Colonic mucosa (tissue), 4 donors: ENCODE results near the gene NUP188. TPM values are rescaled to one million over a fixed set of nuclear protein-coding genes. Genes with fewer than 3 reads are reported as not detected.

Source experiments
- DNase-seq: peaks from one replicate; pipeline ENCODE4 v3.0.0-alpha.2; 2020
- H3K27ac ChIP-seq: fragments of 200-600 bp; one replicate; pipeline ENCODE4 v1.8.0; 2021
- H3K27me3 ChIP-seq: fragments of 200-600 bp; one replicate; pipeline ENCODE4 v1.8.0; 2021
- H3K36me3 ChIP-seq: fragments of 200-600 bp; one replicate; pipeline ENCODE4 v1.8.0; 2021
- H3K4me1 ChIP-seq: fragments of 200-600 bp; one replicate; pipeline ENCODE4 v1.8.0; 2021; ENCODE audit warnings: mild to moderate bottlenecking
- H3K4me3 ChIP-seq: fragments of 200-600 bp; one replicate; pipeline ENCODE4 v1.8.0; 2021
- H3K9ac ChIP-seq, 2 donors: one replicate each; pipeline ENCODE4 v1.7.0; 2013; ENCODE audit warnings: control low read depth in 2 of 2, low read depth in 2 of 2, low read length in 2 of 2
- H3K9me3 ChIP-seq: fragments of 200-600 bp; one replicate; pipeline ENCODE4 v1.8.0; 2021
- intact Hi-C: fragments of 100-400 bp; cut with DNase I; formaldehyde crosslinking; loops from one replicate; pipeline ENCODE4 v1.14.1; 2022
- total RNA-seq, 2 donors: library from RNA; stranded (reverse); fragmentation: NEBNext Ultra II Directional in 1 of 2; extraction: Animal tissue kit (Norgen Biotek cat#: 25700) in 1 of 2; gene quantifications; one replicate each; pipeline ENCODE4 v1.2.1, GENCODE V29; 2021
- TF ChIP-seq, protein P1 (sequence below): fragments of 200-600 bp; IDR thresholded peaks from one replicate; pipeline ENCODE4 v1.8.0; 2022; ENCODE audit warnings: antibody characterized with exemption, mild to moderate bottlenecking
- donor health status: healthy.
- donor health status: DM: no; HTN: no; CAD: no.
- donor health status: DM: no; HTN: no; CAD: no.

The NUP188 gene
- total RNA-seq, 2 donors from 2014 or later = 26.8 to 43.9 TPM

DNA sequence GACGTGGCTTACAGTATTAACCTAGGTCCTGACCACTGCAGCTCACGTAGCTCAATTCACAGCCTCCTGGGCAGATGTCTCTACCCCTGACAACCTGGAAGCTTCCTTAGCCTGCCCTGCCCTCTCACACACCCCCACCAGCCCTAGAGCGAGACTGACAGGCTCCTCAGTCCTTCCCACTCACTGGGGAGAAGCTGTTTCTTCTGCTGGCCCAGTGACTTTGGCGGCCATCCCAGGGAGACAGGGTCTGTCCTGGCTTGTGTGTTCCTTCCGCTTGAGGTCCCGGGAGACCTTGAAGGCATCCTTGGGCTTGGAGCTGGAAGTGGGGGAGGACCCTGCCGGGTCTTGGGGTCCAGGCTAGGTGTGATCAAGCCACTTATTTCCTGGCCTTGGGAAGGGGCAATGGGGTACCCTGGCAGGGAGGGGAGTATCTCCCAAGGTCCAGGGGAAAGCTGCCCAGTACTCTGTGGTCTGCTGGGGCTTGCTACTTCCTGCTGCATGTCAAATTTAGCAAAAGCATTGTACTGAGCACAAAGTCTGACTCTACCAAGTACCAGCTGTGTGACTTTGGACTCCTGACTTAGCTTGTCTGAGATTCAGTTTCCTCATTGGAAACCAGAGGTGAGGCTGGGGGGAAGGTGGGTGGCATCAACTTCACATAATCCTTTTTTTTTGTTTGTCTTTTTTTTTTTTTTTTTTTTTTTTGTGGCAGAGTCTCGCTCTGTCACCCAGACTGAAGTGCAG is 90.8 kb downstream of the NUP188 start:
- H3K4me1 ChIP-seq = peaks cover 17% of the 10 kb centered on the region
- H3K27ac ChIP-seq = peak overlapping the region; percentile 3
- TF ChIP-seq, protein P1, sequence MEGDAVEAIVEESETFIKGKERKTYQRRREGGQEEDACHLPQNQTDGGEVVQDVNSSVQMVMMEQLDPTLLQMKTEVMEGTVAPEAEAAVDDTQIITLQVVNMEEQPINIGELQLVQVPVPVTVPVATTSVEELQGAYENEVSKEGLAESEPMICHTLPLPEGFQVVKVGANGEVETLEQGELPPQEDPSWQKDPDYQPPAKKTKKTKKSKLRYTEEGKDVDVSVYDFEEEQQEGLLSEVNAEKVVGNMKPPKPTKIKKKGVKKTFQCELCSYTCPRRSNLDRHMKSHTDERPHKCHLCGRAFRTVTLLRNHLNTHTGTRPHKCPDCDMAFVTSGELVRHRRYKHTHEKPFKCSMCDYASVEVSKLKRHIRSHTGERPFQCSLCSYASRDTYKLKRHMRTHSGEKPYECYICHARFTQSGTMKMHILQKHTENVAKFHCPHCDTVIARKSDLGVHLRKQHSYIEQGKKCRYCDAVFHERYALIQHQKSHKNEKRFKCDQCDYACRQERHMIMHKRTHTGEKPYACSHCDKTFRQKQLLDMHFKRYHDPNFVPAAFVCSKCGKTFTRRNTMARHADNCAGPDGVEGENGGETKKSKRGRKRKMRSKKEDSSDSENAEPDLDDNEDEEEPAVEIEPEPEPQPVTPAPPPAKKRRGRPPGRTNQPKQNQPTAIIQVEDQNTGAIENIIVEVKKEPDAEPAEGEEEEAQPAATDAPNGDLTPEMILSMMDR = no peak
- peak overlapping the region; percentile 66 for H3K4me3 ChIP-seq
- peaks cover 15% of the 10 kb centered on the region for H3K36me3 ChIP-seq
- DNase-seq = no peak
- peak overlapping the region; percentile 24 to 92 for H3K9ac ChIP-seq
- H3K27me3 ChIP-seq = no peaks in the 10 kb centered on the region
- H3K9me3 ChIP-seq = no peaks in the 10 kb centered on the region
- intact Hi-C loops = no loop called here

GRCh38 chr9:129040113-129040643 is 92.7 kb downstream of the NUP188 start:
- intact Hi-C loops = no loop called here
- no peak for DNase-seq
- TF ChIP-seq, protein P1 = no peak
- H3K9me3 ChIP-seq = no peaks in the 10 kb centered on the region
- peaks cover 17% of the 10 kb centered on the region for H3K4me1 ChIP-seq
- H3K9ac ChIP-seq = no peak overlapping the region
- H3K27ac ChIP-seq = no peak overlapping the region
- no peaks in the 10 kb centered on the region for H3K27me3 ChIP-seq
- no peak overlapping the region for H3K4me3 ChIP-seq
- H3K36me3 ChIP-seq = peaks cover 15% of the 10 kb centered on the region

GRCh38 chr9:129042016-129042415 is 94.5 kb downstream of the NUP188 start:
- no peak for DNase-seq
- intact Hi-C loops = no loop called here
- H3K36me3 ChIP-seq = peaks cover 15% of the 10 kb centered on the region

GRCh38 chr9:129052592-129052991 is 105.1 kb downstream of the NUP188 start:
- TF ChIP-seq, protein P1 = no peak
- Histone ChIP-seq H3K27ac (peak overlapping the region; percentile 91), H3K36me3 (peaks cover 8% of the 10 kb centered on the region), H3K4me1 (no peaks in the 10 kb centered on the region), H3K4me3 (no peak overlapping the region), H3K9ac (peak overlapping the region; percentile 14 to 16), H3K9me3 (no peaks in the 10 kb centered on the region), H3K27me3 (no peaks in the 10 kb centered on the region)
- DNase-seq = peak; percentile 97
- intact Hi-C loops = no loop called here

More at GRCh38 chr9:129042016-129042415, 94.5 kb downstream of the NUP188 start:
- Histone ChIP-seq H3K4me1 (peaks cover 17% of the 10 kb centered on the region), H3K4me3 (no peak overlapping the region), H3K27ac (no peak overlapping the region), H3K27me3 (no peaks in the 10 kb centered on the region), H3K9ac (no peak overlapping the region), H3K9me3 (no peaks in the 10 kb centered on the region)
- TF ChIP-seq, protein P1 = no peak

- DNase-seq = no peak
- intact Hi-C loops = no loop called here
- Histone ChIP-seq H3K9me3 (no peaks in the 10 kb centered on the region), H3K4me3 (no peak overlapping the region), H3K27me3 (no peaks in the 10 kb centered on the region), H3K4me1 (no peaks in the 10 kb centered on the region), H3K27ac (peak overlapping the region; percentile 91), H3K36me3 (peaks cover 8% of the 10 kb centered on the region), H3K9ac (peak overlapping the region; percentile 6 to 16)
- TF ChIP-seq, protein P1 = no peak
These were observed 105.5 kb downstream of the NUP188 start for GRCh38 chr9:129053020-129053419.
